Measurements from ENCODE around the gene GSAP. TPM values are rescaled to one million over a fixed set of nuclear protein-coding genes. Genes with fewer than 3 reads are reported as not detected.
"Not testable (repeated sequence)": the region's sequence is repeated elsewhere in the genome, so short reads cannot be mapped to it uniquely, and the experiment has no call there.

Gene GSAP
- total RNA-seq, 2 donors from 2014 or later, result 4.9 to 5.0 TPM

DNA sequence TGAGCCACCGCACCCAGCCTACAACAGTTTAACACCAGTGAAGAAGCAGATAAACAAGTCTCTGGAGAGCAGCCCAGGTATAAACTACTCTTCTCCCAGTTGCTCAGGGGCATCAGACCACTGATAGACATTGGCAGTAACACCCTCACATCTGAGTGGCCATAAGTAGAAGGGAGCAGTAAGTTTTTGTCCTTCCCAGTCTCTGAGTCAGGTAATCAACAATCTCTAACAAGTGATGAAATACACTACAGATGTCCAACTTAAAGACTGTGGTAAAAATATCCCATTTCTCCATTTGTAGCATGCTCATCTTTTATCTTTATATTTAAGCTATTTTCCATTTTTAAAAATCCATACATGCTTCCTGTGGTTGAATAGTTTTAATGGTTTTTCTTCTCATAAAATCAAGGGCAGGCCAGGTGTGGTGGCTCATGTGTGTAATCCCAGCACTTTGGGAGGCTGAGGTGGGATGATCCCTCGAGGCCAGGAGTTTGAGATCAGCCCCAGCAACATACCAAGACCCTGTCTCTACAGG, 78.6 kb downstream of the GSAP start:
- ATAC-seq (replicated peaks in 1 of 2) (no peak), DNase-seq (no peak)
- H3K9me3 Mint-ChIP-seq, result no peaks in the 10 kb centered on the region
- H3K4me1 Mint-ChIP-seq (ENCODE audit: low read depth), result peaks cover 4% of the 10 kb centered on the region
- no peak overlapping the region for H3K27ac Mint-ChIP-seq
- H3K36me3 Mint-ChIP-seq (ENCODE audit: insufficient read depth in 2 of 2), result no peaks in the 10 kb centered on the region
- no peak overlapping the region for H3K4me3 Mint-ChIP-seq
- no peaks in the 10 kb centered on the region for H3K27me3 Mint-ChIP-seq (ENCODE audit: low read depth)

DNA sequence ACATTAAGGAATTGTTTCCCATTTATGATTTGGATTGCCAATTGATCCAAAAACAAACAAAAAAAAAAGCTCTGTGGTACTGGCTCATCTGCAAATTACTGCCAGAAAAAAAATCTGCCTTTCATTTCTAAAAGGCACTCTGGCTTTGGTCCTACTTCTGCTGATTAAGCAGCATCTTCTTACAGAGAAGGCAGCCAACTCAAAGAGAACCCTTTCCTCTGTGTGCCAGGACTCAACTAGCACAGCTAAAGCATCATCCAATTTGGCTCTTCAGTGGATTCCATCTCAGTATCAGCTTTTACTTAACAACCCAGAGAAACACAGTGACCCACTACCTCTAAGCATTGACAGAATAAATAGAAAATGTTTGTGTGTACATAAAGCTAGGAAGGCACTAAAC, 80.6 kb downstream of the GSAP start:
- Mint-ChIP-seq H3K4me1 (ENCODE audit: low read depth) (peaks cover 20% of the 10 kb centered on the region), H3K27me3 (ENCODE audit: low read depth) (no peaks in the 10 kb centered on the region), H3K9me3 (no peaks in the 10 kb centered on the region), H3K36me3 (ENCODE audit: insufficient read depth in 2 of 2) (no peaks in the 10 kb centered on the region), H3K4me3 (no peak overlapping the region), H3K27ac (no peak overlapping the region)
- no peak for DNase-seq
- no peak for ATAC-seq (replicated peaks in 1 of 2)

DNA sequence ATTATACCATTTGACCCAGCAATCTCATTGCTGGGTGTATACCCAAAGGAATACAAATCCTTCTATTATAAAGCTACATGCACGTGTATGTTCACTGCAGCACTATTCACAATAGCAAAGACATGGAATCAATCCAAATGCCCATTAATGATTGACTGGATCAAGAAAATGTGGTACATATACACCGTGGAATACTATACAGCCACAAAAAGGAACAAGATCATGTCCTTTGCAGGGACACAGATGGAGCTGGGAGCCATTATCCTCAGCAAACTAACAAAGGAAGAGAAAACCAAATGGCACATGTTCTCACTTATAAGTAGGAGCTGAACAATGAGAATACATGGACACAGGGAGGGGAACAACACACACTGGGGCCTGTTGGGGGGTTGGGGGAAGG, 82.1 kb downstream of the GSAP start:
- not testable (repeated sequence) for H3K4me3 Mint-ChIP-seq; H3K9me3 Mint-ChIP-seq; H3K27ac Mint-ChIP-seq; H3K36me3 Mint-ChIP-seq (ENCODE audit: insufficient read depth in 2 of 2); ATAC-seq (replicated peaks in 1 of 2); DNase-seq; H3K27me3 Mint-ChIP-seq (ENCODE audit: low read depth)
- peaks cover 35% of the 10 kb centered on the region for H3K4me1 Mint-ChIP-seq (ENCODE audit: low read depth)

DNA sequence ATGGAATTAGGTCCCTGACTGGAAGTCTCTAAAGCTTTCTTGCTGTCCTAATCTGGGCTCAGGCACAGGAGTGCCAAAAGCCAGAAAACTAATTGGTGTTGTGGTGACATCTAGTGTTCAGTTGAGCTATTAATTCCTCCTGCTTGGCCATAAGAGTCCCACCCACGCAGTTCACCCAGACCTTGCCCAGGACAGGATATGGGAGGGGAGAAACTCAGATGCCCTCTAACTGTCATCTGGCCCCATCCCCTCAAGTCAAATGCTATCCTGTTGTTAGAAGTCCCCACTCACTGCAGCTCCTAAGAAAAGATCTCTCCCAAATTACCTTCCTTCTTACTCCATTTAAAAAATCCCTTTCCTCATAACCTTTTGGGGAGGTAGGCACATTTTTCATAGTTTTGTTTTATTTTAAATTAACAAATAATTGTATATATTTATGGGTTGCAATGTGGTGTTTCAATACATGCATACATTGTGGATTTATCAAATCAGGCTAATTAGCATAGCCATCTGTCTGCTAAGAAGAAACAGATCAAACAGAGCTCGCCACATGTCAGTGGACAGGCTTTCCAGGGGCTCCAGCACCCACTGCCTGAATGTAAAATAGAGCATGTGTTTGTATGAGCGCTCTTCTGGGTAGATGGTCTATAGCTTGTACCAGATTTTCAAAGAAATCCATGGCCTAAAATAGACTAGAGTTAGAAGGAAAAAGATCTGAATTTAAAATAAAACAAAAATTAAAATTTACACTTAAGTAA, 84.0 kb downstream of the GSAP start:
- Mint-ChIP-seq H3K27me3 (ENCODE audit: low read depth) (no peaks in the 10 kb centered on the region), H3K4me1 (ENCODE audit: low read depth) (peaks cover 51% of the 10 kb centered on the region), H3K9me3 (no peaks in the 10 kb centered on the region), H3K36me3 (ENCODE audit: insufficient read depth in 2 of 2) (no peaks in the 10 kb centered on the region), H3K27ac (peak overlapping the region; percentile 34), H3K4me3 (peak overlapping the region in 1 of 2 donors; percentile 17)
- ATAC-seq (replicated peaks in 1 of 2) (peak; percentile 51 to 68), DNase-seq (peak; percentile 56 to 67)

DNA sequence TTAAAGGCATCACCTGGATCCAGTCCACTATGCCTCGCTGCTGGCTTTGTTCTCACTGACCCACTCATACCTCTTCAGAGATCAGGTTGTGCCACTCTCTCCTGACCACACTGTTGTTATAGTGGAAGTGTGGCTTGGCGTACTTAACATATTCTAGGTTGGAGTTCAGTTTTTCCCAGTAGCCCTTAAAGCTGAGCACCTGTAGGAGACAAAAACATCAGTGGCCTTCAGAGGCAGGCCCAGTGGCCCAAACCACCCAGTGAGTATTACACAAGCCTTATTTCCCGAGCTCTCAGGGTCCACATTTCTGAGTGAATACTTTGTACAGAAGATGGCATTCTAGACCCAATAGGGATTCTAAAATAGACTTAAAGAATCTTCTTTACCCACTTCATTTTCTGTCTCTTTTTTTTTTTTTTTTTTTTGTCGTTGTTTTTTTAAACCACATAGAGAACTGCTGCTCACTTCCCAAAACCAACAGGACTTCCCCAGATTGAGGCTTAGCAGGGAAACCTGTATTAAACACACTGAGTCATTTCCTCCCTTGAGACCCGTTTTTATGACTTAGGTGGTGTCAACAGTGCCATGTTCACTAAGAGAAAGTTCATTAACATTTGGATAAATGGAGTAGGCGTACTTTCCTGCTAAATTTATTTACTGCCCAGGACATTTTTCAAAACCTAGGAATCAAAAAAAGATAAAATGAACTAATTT, 85.8 kb downstream of the GSAP start:
- no peaks in the 10 kb centered on the region for H3K27me3 Mint-ChIP-seq (ENCODE audit: low read depth)
- peak overlapping the region; percentile 88 for H3K27ac Mint-ChIP-seq
- H3K36me3 Mint-ChIP-seq (ENCODE audit: insufficient read depth in 2 of 2), result no peaks in the 10 kb centered on the region
- DNase-seq (peak; percentile 18 to 28), ATAC-seq (replicated peaks in 1 of 2) (peak; percentile 49 to 55)
- H3K4me1 Mint-ChIP-seq (ENCODE audit: low read depth), result peaks cover 67% of the 10 kb centered on the region
- no peaks in the 10 kb centered on the region for H3K9me3 Mint-ChIP-seq
- H3K4me3 Mint-ChIP-seq, result peak overlapping the region; percentile 70 to 84

DNA sequence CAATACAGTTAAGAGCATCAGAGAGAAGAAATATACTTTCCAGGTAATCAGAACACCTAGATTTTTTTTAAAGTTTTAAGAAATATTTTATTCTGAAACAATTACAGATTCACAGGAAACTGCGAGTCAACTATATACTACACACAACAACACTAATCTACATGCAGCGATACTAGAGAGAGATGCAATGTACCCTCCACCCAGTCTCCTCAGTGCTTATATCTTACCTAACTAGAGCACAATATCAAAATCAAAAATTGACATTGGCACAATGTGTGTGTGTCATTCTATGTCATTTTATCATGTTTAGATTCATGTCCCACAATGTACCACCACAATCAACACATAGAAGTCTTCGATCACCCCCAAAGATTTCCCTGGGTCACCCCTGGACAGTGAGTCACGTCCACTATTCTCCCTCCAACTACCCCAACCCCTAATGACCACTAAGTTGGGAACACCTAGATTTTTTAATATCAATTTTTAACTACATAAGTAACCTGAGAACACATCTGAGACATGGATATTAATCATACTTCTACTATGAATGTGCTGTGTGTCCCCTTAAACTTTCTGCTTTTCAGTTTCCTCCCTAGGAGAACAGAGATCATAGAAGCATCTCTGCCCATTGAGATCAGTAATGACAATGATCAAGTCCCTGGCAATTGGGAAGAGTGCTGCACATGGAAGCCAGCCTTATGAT, 86.5 kb downstream of the GSAP start:
- H3K27me3 Mint-ChIP-seq (ENCODE audit: low read depth), result no peaks in the 10 kb centered on the region
- ATAC-seq (replicated peaks in 1 of 2), result peak; percentile 70 to 71
- no peaks in the 10 kb centered on the region for H3K9me3 Mint-ChIP-seq
- peaks cover 67% of the 10 kb centered on the region for H3K4me1 Mint-ChIP-seq (ENCODE audit: low read depth)
- peak overlapping the region; percentile 72 to 84 for H3K4me3 Mint-ChIP-seq
- no peak for DNase-seq
- peak overlapping the region; percentile 62 for H3K27ac Mint-ChIP-seq
- no peaks in the 10 kb centered on the region for H3K36me3 Mint-ChIP-seq (ENCODE audit: insufficient read depth in 2 of 2)

DNA sequence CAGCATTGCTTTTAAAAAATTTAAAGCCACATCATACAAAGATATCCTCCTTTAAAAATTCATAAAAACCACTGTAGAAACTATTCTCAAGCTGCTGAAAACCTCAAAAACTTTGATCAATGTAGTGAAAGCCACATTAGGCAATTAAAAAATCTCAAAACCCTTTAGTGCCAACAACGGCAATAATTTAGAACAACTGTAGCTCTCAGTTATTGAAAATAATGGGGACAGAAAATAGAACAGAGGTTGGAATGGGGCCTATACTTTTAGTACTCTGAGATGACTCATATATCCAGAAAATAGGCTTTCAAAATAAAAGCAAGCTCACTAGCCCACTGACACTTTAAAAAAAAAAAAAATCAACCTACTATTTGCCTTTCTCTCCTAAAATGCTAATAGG, 87.5 kb downstream of the GSAP start:
- no peaks in the 10 kb centered on the region for H3K36me3 Mint-ChIP-seq (ENCODE audit: insufficient read depth in 2 of 2)
- peaks cover 67% of the 10 kb centered on the region for H3K4me1 Mint-ChIP-seq (ENCODE audit: low read depth)
- no peaks in the 10 kb centered on the region for H3K9me3 Mint-ChIP-seq
- DNase-seq, result no peak
- no peaks in the 10 kb centered on the region for H3K27me3 Mint-ChIP-seq (ENCODE audit: low read depth)
- H3K4me3 Mint-ChIP-seq, result peak overlapping the region; percentile 68 to 72
- ATAC-seq (replicated peaks in 1 of 2), result no peak
- H3K27ac Mint-ChIP-seq, result peak overlapping the region; percentile 34

DNA sequence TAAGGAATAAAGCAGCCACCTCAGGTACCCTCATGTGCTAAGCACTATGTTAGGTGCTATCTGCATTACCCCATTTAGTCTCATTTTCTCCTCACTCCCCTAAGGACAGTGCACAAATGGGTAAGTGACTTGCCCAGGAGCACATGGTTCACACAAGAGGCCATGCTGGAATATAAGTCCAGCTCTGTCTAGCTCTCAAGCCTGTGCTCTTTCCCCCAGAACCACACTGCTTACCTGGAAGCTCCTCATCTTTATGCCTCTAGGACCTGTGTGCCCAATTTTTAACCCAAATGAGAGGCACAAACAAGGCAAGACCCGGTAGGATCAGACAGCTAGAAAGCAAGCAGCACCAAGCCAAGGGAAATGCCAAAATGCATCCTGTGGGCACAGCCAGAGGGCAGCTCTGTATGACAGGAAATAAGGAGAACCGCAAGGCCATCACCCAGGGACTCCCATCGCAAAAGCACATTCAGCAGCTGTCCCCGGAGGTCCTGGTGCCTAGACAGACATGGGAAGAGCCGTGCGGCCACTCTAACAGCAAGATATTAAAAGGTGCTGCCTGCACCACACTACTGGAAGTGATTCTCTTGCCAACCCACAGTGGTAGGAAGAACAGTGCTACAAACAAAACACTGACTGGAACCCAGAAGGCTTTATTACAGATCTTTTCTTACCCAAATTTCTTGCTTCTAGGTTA, 88.1 kb downstream of the GSAP start:
- ATAC-seq (replicated peaks in 1 of 2) (peak; percentile 14 to 34), DNase-seq (peak; percentile 14 to 39)
- Mint-ChIP-seq H3K9me3 (no peaks in the 10 kb centered on the region), H3K27me3 (ENCODE audit: low read depth) (no peaks in the 10 kb centered on the region), H3K27ac (peak overlapping the region; percentile 52), H3K4me1 (ENCODE audit: low read depth) (peaks cover 67% of the 10 kb centered on the region), H3K36me3 (ENCODE audit: insufficient read depth in 2 of 2) (no peaks in the 10 kb centered on the region), H3K4me3 (peak overlapping the region; percentile 68 to 72)

DNA sequence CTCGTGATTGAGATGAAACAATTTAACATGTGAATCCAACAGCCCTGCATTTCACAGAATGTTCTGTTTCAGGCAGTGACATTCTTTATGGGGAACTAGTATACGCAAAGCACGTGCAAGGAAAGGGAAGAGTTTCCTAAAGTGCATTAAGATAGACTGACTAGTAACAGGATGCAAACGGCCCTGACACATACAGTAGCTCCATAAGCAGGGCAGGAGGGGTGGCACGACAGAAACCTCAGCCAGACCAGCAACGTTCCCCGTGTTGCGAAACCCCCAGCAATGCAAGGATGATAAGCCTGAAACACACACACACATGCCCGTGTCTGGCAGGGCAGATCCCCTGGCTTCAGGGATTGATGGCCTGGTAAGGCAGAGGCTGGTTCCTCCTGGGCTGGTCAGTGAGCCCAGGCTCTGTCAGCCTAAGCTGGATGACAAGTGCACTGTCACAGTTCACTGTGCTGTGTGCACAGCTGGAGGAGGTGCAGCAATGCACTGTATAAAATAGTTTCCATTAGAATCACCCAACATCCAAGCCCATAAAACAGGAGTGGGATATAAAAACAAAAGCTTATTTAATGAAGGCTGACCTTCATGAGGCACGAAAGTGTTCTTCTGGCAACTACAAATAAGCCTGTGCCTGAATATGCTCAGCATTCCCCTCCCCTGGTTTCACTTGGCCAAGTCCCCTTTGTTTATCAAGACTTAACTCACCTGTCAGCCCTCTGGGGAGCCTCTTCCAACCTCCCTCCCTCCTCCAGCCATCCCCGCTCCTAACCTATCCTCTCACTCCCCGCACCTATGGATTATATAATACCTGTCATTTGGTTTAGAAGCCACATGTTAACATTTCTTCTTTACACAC, 88.8 kb downstream of the GSAP start:
- ATAC-seq (replicated peaks in 1 of 2), result no peak
- H3K27me3 Mint-ChIP-seq (ENCODE audit: low read depth), result no peaks in the 10 kb centered on the region
- H3K4me3 Mint-ChIP-seq, result peak overlapping the region in 1 of 2 donors; percentile 72

DNA sequence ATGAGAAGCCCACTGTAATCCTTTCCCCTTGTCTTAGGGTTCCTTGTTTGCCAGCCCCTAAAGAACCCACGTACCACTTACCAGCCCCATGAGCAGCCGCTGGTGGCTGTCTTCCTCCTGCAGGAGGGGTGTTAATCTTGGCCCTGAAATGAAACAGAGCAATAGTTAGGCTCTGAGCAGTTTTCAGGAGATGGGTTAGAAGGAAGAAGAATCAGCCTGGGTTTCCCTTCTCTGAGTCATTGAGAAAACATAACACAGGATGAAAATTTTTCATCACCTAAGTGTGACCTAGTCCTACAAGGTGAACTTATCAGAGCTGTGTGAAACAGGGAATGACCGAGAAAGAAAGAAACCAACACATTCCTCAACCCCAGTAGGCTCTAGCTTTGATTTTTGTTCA, 90.0 kb downstream of the GSAP start:
- DNase-seq (no peak), ATAC-seq (replicated peaks in 1 of 2) (peak in 1 of 2 donors; percentile 26)
- Mint-ChIP-seq H3K27ac (no peak overlapping the region), H3K36me3 (ENCODE audit: insufficient read depth in 2 of 2) (no peaks in the 10 kb centered on the region), H3K27me3 (ENCODE audit: low read depth) (no peaks in the 10 kb centered on the region), H3K4me1 (ENCODE audit: low read depth) (peaks cover 56% of the 10 kb centered on the region), H3K9me3 (no peaks in the 10 kb centered on the region), H3K4me3 (no peak overlapping the region)

More for the DNA sequence above, 88.8 kb downstream of the GSAP start:
- peaks cover 67% of the 10 kb centered on the region for H3K4me1 Mint-ChIP-seq (ENCODE audit: low read depth)
- H3K27ac Mint-ChIP-seq, result peak overlapping the region; percentile 49
- H3K36me3 Mint-ChIP-seq (ENCODE audit: insufficient read depth in 2 of 2), result no peaks in the 10 kb centered on the region
- no peak for DNase-seq
- no peaks in the 10 kb centered on the region for H3K9me3 Mint-ChIP-seq

DNA sequence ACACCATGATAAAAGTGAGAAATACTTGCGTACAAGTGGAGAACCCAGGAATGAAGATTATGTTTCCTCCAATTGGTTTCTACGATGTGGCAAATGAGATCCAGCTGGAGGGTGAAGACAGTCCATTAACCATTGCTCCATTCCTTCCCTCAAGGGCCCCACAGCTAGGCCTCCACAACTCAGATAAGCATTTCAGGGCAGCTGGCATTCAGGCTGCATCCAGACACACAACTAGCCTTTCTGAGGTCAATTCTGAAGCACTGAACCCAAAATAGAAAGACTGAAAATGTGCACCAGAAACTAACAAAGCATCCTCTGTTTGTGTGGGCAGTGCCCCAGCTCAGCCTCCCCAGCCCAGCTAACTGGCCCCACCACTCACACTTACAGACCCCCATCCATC, 94.8 kb downstream of the GSAP start:
- Mint-ChIP-seq H3K4me1 (ENCODE audit: low read depth) (peaks cover 7% of the 10 kb centered on the region), H3K27ac (no peak overlapping the region), H3K27me3 (ENCODE audit: low read depth) (no peaks in the 10 kb centered on the region), H3K4me3 (no peak overlapping the region), H3K9me3 (no peaks in the 10 kb centered on the region), H3K36me3 (ENCODE audit: insufficient read depth in 2 of 2) (peaks cover 0 to 3% of the 10 kb centered on the region in 2 donors)
- no peak for ATAC-seq (replicated peaks in 1 of 2)
- DNase-seq, result no peak

DNA sequence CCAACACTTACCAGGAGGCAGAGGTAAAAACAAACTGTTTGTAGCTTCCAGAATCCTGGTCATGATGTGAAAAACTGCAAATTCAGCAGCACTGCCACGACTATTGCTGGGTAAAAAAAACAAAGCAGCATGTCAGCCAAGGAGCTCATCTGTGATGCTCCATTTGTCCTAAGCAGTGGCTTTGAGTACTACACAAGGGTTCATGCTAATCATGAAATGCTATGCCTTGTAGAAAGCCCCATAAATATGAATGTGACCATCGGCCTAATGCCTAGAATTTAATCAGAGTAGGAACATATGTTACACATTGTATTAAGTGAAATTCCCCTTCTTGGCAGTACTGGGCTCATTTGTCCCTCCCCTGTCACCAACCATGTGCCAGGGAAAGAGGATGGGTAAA, 95.4 kb downstream of the GSAP start:
- Mint-ChIP-seq H3K36me3 (ENCODE audit: insufficient read depth in 2 of 2) (peaks cover 0 to 3% of the 10 kb centered on the region in 2 donors), H3K4me3 (no peak overlapping the region), H3K27me3 (ENCODE audit: low read depth) (no peaks in the 10 kb centered on the region), H3K27ac (no peak overlapping the region), H3K9me3 (no peaks in the 10 kb centered on the region), H3K4me1 (ENCODE audit: low read depth) (peaks cover 2% of the 10 kb centered on the region)
- ATAC-seq (replicated peaks in 1 of 2) (no peak), DNase-seq (no peak)
